ENCODE data around the gene PSORS1C1. TPM values are rescaled to one million over a fixed set of nuclear protein-coding genes. Genes with fewer than 3 reads are reported as not detected.

Gene PSORS1C1
- polyA plus RNA-seq, 1 of the 3 experiments (the other 2 are of a cell fraction): 3.1 TPM

GRCh38 chr6:31162463-31163165 is 48.0 kb downstream of the PSORS1C1 start:
- ChIA-PET POLR2A (no interaction called here), CTCF (no interaction called here)
- Histone ChIP-seq H4K20me1 (ENCODE audit: insufficient read depth) (no peaks in the 10 kb centered on the region), H3F3A (replicated peaks; ENCODE audit: insufficient read depth) (no peaks in the 10 kb centered on the region), H3K4me1 (ENCODE audit: control insufficient read depth in 1 of 2, insufficient read depth in 2 of 2, low read depth in 1 of 2, low read length in 1 of 2) (peaks cover 0 to 12% of the 10 kb centered on the region in 2 experiments; a peak in 1 of 4 replicates), H3K79me2 (ENCODE audit: insufficient read depth) (peaks cover 5% of the 10 kb centered on the region), H3K4me2 (no peak overlapping the region), H3K36me3 (replicated peaks in 1 of 2; ENCODE audit: control insufficient read depth in 1 of 2, insufficient read depth in 2 of 2, low read length in 1 of 2) (no peaks in the 10 kb centered on the region), H3K9ac (no peak overlapping the region), H3K27ac (ENCODE audit: low read depth in 2 of 2, low read length in 1 of 2) (no peak overlapping the region), H2AFZ (ENCODE audit: low read depth) (no peak overlapping the region), H3K9me3 (no peaks in the 10 kb centered on the region), H3K27me3 (ENCODE audit: insufficient read depth) (no peaks in the 10 kb centered on the region), H3K9me2 (no peaks in the 10 kb centered on the region), H3K4me3 (ENCODE audit: low read depth in 2 of 2, low read length in 1 of 2) (no peak overlapping the region)
- 94% methylated on average over 3 of the region's 13 CpGs for WGBS (ENCODE audit: low lambda C conversion rate)
- TF ChIP-seq RCOR1 (IDR thresholded peaks at IDR 0.05; ENCODE audit: low read length) (no peak), NFIC (IDR thresholded peaks at IDR 0.05; ENCODE audit: borderline replicate concordance) (no peak), TEAD4 (IDR thresholded peaks at IDR 0.05; ENCODE audit: borderline replicate concordance, insufficient read depth) (no peak), TCF12 (IDR thresholded peaks at IDR 0.05) (no peak), USF1 (IDR thresholded peaks at IDR 0.05; ENCODE audit: borderline replicate concordance, low read depth) (no peak), RXRA (IDR thresholded peaks at IDR 0.05; ENCODE audit: borderline replicate concordance, low read depth) (no peak), FOXM1 (IDR thresholded peaks at IDR 0.05; ENCODE audit: low read depth) (no peak), TAF1 (IDR thresholded peaks at IDR 0.05; ENCODE audit: borderline replicate concordance, low read depth, low read length) (no peak), GABPA (IDR thresholded peaks at IDR 0.05; ENCODE audit: low read depth) (no peak), ELF1 (IDR thresholded peaks at IDR 0.05) (no peak), GATA2 (CRISPR knock-in tag; IDR thresholded peaks at IDR 0.05) (no peak), USF2 (IDR thresholded peaks at IDR 0.05; ENCODE audit: borderline replicate concordance, low read depth, low read length) (no peak), RFX5 (IDR thresholded peaks at IDR 0.05; ENCODE audit: low read length) (no peak), CHD2 (IDR thresholded peaks at IDR 0.05; ENCODE audit: low read length, partially characterized antibody) (no peak)
- TF ChIP-seq, protein P1, sequence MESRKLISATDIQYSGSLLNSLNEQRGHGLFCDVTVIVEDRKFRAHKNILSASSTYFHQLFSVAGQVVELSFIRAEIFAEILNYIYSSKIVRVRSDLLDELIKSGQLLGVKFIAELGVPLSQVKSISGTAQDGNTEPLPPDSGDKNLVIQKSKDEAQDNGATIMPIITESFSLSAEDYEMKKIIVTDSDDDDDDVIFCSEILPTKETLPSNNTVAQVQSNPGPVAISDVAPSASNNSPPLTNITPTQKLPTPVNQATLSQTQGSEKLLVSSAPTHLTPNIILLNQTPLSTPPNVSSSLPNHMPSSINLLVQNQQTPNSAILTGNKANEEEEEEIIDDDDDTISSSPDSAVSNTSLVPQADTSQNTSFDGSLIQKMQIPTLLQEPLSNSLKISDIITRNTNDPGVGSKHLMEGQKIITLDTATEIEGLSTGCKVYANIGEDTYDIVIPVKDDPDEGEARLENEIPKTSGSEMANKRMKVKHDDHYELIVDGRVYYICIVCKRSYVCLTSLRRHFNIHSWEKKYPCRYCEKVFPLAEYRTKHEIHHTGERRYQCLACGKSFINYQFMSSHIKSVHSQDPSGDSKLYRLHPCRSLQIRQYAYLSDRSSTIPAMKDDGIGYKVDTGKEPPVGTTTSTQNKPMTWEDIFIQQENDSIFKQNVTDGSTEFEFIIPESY (IDR thresholded peaks at IDR 0.05; ENCODE audit: borderline replicate concordance, low read depth): no peak
- TF ChIP-seq, protein P2, sequence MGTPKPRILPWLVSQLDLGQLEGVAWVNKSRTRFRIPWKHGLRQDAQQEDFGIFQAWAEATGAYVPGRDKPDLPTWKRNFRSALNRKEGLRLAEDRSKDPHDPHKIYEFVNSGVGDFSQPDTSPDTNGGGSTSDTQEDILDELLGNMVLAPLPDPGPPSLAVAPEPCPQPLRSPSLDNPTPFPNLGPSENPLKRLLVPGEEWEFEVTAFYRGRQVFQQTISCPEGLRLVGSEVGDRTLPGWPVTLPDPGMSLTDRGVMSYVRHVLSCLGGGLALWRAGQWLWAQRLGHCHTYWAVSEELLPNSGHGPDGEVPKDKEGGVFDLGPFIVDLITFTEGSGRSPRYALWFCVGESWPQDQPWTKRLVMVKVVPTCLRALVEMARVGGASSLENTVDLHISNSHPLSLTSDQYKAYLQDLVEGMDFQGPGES (IDR thresholded peaks at IDR 0.05; ENCODE audit: low read depth, low read length): no peak
- DNase-seq: no peak
